CD8-positive, alpha-beta memory T cell (primary cell): Measurements from ENCODE around the gene CAVIN2. TPM values are rescaled to one million over a fixed set of nuclear protein-coding genes. Genes with fewer than 3 reads are reported as not detected.

Source experiments
- CTCF ChIA-PET: fragments of 350-600 bp; sonication (Branson Sonifier 250); formaldehyde crosslinking; loops from one replicate; lab custom pipeline; 2021; ENCODE audit warnings: antibody characterized with exemption; lab: Charles Lee
- POLR2A ChIA-PET: fragments of 350-600 bp; sonication (Branson Sonifier 250); formaldehyde crosslinking; loops from one replicate; lab custom pipeline; 2021; ENCODE audit warnings: antibody characterized with exemption; lab: Charles Lee
- DNase-seq, 5 donors: peaks; one replicate each; pipeline versions ENCODE4 v3.0.0 to v3.0.0-alpha.2; 2020 to 2022; ENCODE audit warnings: mixed read lengths in 1 of 5
- H3K27ac ChIP-seq: one replicate; pipeline ENCODE4 v1.7.0; 2013; ENCODE audit warnings: low read depth, mild to moderate bottlenecking, low read length, moderate library complexity
- H3K27me3 ChIP-seq: 2 replicates; pipeline ENCODE4 v1.7.0; 2013; ENCODE audit warnings: low read length, mild to moderate bottlenecking; ENCODE audit not compliant: insufficient read depth, poor library complexity, severe bottlenecking
- H3K36me3 ChIP-seq: 2 replicates; pipeline ENCODE4 v1.7.0; 2013; ENCODE audit warnings: mild to moderate bottlenecking, low read length, moderate library complexity; ENCODE audit not compliant: insufficient read depth
- H3K4me1 ChIP-seq: 2 replicates; pipeline ENCODE4 v1.7.0; 2013; ENCODE audit warnings: mild to moderate bottlenecking, low read length, moderate library complexity; ENCODE audit not compliant: insufficient read depth
- H3K4me3 ChIP-seq: 2 replicates; pipeline ENCODE4 v1.7.0; 2013; ENCODE audit warnings: mild to moderate bottlenecking, low read length
- H3K9me3 ChIP-seq: 2 replicates; pipeline ENCODE4 v1.7.0; 2013; ENCODE audit warnings: mild to moderate bottlenecking, low read length
- H3K27ac Mint-ChIP-seq, 8 donors: one replicate each; pipeline ENCODE4 v1.8.0; 2020 to 2021; ENCODE audit warnings: mixed read lengths in 8 of 8, mild to moderate bottlenecking in 6 of 8, inconsistent platforms in 3 of 8, moderate library complexity in 3 of 8
- H3K27me3 Mint-ChIP-seq, 2 donors: one replicate each; pipeline ENCODE4 v1.8.0; 2020 to 2021; ENCODE audit warnings: mixed read lengths in 2 of 2, mild to moderate bottlenecking in 1 of 2, moderate library complexity in 1 of 2
- H3K36me3 Mint-ChIP-seq, 3 donors: one replicate each; pipeline ENCODE4 v1.8.0; 2020 to 2021; ENCODE audit warnings: mixed read lengths in 3 of 3, inconsistent platforms in 1 of 3, mild to moderate bottlenecking in 1 of 3
- H3K4me1 Mint-ChIP-seq, 3 donors: one replicate each; pipeline ENCODE4 v1.8.0; 2020 to 2021; ENCODE audit warnings: mixed read lengths in 3 of 3, inconsistent platforms in 1 of 3, mild to moderate bottlenecking in 1 of 3
- H3K4me3 Mint-ChIP-seq, 7 donors: one replicate each; pipeline ENCODE4 v1.8.0; 2020 to 2021; ENCODE audit warnings: mixed read lengths in 7 of 7, mild to moderate bottlenecking in 6 of 7, moderate library complexity in 4 of 7, inconsistent platforms in 2 of 7
- H3K9me3 Mint-ChIP-seq, 5 donors: one replicate each; pipeline ENCODE4 v1.8.0; 2020 to 2022; ENCODE audit warnings: mixed read lengths in 5 of 5, mild to moderate bottlenecking in 3 of 5, moderate library complexity in 2 of 5, inconsistent platforms in 1 of 5
- polyA plus RNA-seq: library from polyadenylated mRNA; unstranded; fragments of 300-500 nt; fragmentation: Illumina TruSeq; gene quantifications from one replicate; pipeline ENCODE4 v1.2.3, GENCODE V29; 2021
- total RNA-seq, 2 experiments: library from RNA; stranded (reverse); gene quantifications; one replicate each; pipeline ENCODE4 v1.2.3, GENCODE V29; 2021

CAVIN2 gene
- total and polyA plus RNA-seq, 3 experiments from 2014 or later = not detected

- no peaks in the 10 kb centered on the region for H3K36me3 ChIP-seq
- no peak overlapping the region for H3K27ac ChIP-seq
- no peaks in the 10 kb centered on the region for H3K36me3 Mint-ChIP-seq
- peak in 2 of 5 donors; percentile 4 for DNase-seq
- POLR2A ChIA-PET = no interaction called here
- peaks cover 4 to 11% of the 10 kb centered on the region in 2 donors for H3K27me3 Mint-ChIP-seq
- H3K4me1 ChIP-seq = no peaks in the 10 kb centered on the region
- H3K9me3 ChIP-seq = no peaks in the 10 kb centered on the region
- no peak overlapping the region for H3K27ac Mint-ChIP-seq
- no peak overlapping the region for H3K4me3 ChIP-seq
- H3K4me1 Mint-ChIP-seq = no peaks in the 10 kb centered on the region
- H3K4me3 Mint-ChIP-seq = no peak overlapping the region
- no peaks in the 10 kb centered on the region for H3K9me3 Mint-ChIP-seq
- H3K27me3 ChIP-seq = no peaks in the 10 kb centered on the region
- CTCF ChIA-PET = interaction anchor here (1.2 to 1.4 kb wide), 2 partner anchors 9 to 351 kb away, joined by 6 to 7 read pairs; no protein-coding TSS in a partner anchor
Observed at GRCh38 chr2:191811807-191812602, 34.9 kb downstream of the CAVIN2 start.

GRCh38 chr2:191806396-191806795 is 40.5 kb downstream of the CAVIN2 start:
- Mint-ChIP-seq H3K36me3 (no peaks in the 10 kb centered on the region), H3K27me3 (peaks cover 8 to 28% of the 10 kb centered on the region in 2 donors), H3K27ac (no peak overlapping the region), H3K4me3 (no peak overlapping the region), H3K4me1 (no peaks in the 10 kb centered on the region), H3K9me3 (no peaks in the 10 kb centered on the region)
- ChIA-PET POLR2A (no interaction called here), CTCF (no interaction called here)
- Histone ChIP-seq H3K36me3 (no peaks in the 10 kb centered on the region), H3K27me3 (no peaks in the 10 kb centered on the region), H3K4me1 (no peaks in the 10 kb centered on the region), H3K4me3 (no peak overlapping the region), H3K9me3 (no peaks in the 10 kb centered on the region), H3K27ac (no peak overlapping the region)
- no peak for DNase-seq

GRCh38 chr2:191804766-191805165 is 42.1 kb downstream of the CAVIN2 start:
- no peak overlapping the region for H3K27ac ChIP-seq
- Mint-ChIP-seq H3K36me3 (no peaks in the 10 kb centered on the region), H3K9me3 (no peaks in the 10 kb centered on the region), H3K4me3 (no peak overlapping the region), H3K27me3 (peaks cover 10 to 33% of the 10 kb centered on the region in 2 donors), H3K27ac (no peak overlapping the region), H3K4me1 (no peaks in the 10 kb centered on the region)
- H3K9me3 ChIP-seq = no peaks in the 10 kb centered on the region
- no peak for DNase-seq
- H3K27me3 ChIP-seq = no peaks in the 10 kb centered on the region
- CTCF ChIA-PET = no interaction called here
- no peaks in the 10 kb centered on the region for H3K36me3 ChIP-seq
- H3K4me1 ChIP-seq = no peaks in the 10 kb centered on the region
- H3K4me3 ChIP-seq = no peak overlapping the region
- POLR2A ChIA-PET = no interaction called here

GRCh38 chr2:191803007-191803406 is 43.9 kb downstream of the CAVIN2 start:
- H3K9me3 Mint-ChIP-seq = no peaks in the 10 kb centered on the region
- no peak overlapping the region for H3K4me3 ChIP-seq
- ChIA-PET CTCF (interaction anchor here (1.5 to 2.2 kb wide), 2 partner anchors 9 to 19 kb away, joined by 3 to 6 read pairs; no protein-coding TSS in a partner anchor), POLR2A (no interaction called here)
- H3K4me3 Mint-ChIP-seq = no peak overlapping the region
- no peaks in the 10 kb centered on the region for H3K27me3 ChIP-seq
- no peak for DNase-seq
- no peaks in the 10 kb centered on the region for H3K36me3 ChIP-seq
- no peaks in the 10 kb centered on the region for H3K9me3 ChIP-seq
- H3K27ac ChIP-seq = no peak overlapping the region
- no peak overlapping the region for H3K27ac Mint-ChIP-seq
- no peaks in the 10 kb centered on the region for H3K4me1 ChIP-seq
- H3K27me3 Mint-ChIP-seq = peaks cover 10 to 35% of the 10 kb centered on the region in 2 donors
- H3K4me1 Mint-ChIP-seq = no peaks in the 10 kb centered on the region
- no peaks in the 10 kb centered on the region for H3K36me3 Mint-ChIP-seq

- no peaks in the 10 kb centered on the region for H3K9me3 Mint-ChIP-seq
- POLR2A ChIA-PET = no interaction called here
- H3K4me3 ChIP-seq = no peak overlapping the region
- H3K27me3 Mint-ChIP-seq = peaks cover 10 to 35% of the 10 kb centered on the region in 2 donors
- H3K36me3 Mint-ChIP-seq = no peaks in the 10 kb centered on the region
- CTCF ChIA-PET = interaction anchor here (1.5 to 2.2 kb wide), 2 partner anchors 10 to 18 kb away, joined by 3 to 6 read pairs; no protein-coding TSS in a partner anchor
- H3K4me1 ChIP-seq = no peaks in the 10 kb centered on the region
- H3K27ac Mint-ChIP-seq = no peak overlapping the region
- no peak overlapping the region for H3K4me3 Mint-ChIP-seq
- H3K9me3 ChIP-seq = no peaks in the 10 kb centered on the region
- DNase-seq = no peak
- H3K27me3 ChIP-seq = no peaks in the 10 kb centered on the region
- H3K4me1 Mint-ChIP-seq = no peaks in the 10 kb centered on the region
- no peaks in the 10 kb centered on the region for H3K36me3 ChIP-seq
- H3K27ac ChIP-seq = no peak overlapping the region
Observed at GRCh38 chr2:191802180-191802579, 44.7 kb downstream of the CAVIN2 start.

GRCh38 chr2:191800874-191801273 is 46.0 kb downstream of the CAVIN2 start:
- ChIA-PET CTCF (no interaction called here), POLR2A (no interaction called here)
- no peak overlapping the region for H3K27ac Mint-ChIP-seq
- no peaks in the 10 kb centered on the region for H3K36me3 Mint-ChIP-seq
- H3K9me3 ChIP-seq = no peaks in the 10 kb centered on the region
- H3K27me3 ChIP-seq = no peaks in the 10 kb centered on the region
- H3K9me3 Mint-ChIP-seq = no peaks in the 10 kb centered on the region
- H3K4me1 ChIP-seq = no peaks in the 10 kb centered on the region
- H3K4me3 Mint-ChIP-seq = no peak overlapping the region
- H3K36me3 ChIP-seq = no peaks in the 10 kb centered on the region
- no peak overlapping the region for H3K27ac ChIP-seq
- DNase-seq = no peak
- no peak overlapping the region for H3K4me3 ChIP-seq
- no peaks in the 10 kb centered on the region for H3K4me1 Mint-ChIP-seq
- peaks cover 9 to 28% of the 10 kb centered on the region in 2 donors for H3K27me3 Mint-ChIP-seq

- no peak for DNase-seq
- H3K36me3 Mint-ChIP-seq = no peaks in the 10 kb centered on the region
- no peaks in the 10 kb centered on the region for H3K4me1 Mint-ChIP-seq
- no peak overlapping the region for H3K27ac Mint-ChIP-seq
- no peak overlapping the region for H3K4me3 ChIP-seq
- no peaks in the 10 kb centered on the region for H3K9me3 Mint-ChIP-seq
- no peaks in the 10 kb centered on the region for H3K9me3 ChIP-seq
- ChIA-PET CTCF (no interaction called here), POLR2A (no interaction called here)
- no peak overlapping the region for H3K27ac ChIP-seq
- H3K27me3 ChIP-seq = no peaks in the 10 kb centered on the region
- H3K4me1 ChIP-seq = no peaks in the 10 kb centered on the region
- no peaks in the 10 kb centered on the region for H3K36me3 ChIP-seq
- no peak overlapping the region for H3K4me3 Mint-ChIP-seq
- H3K27me3 Mint-ChIP-seq = peaks cover 6 to 22% of the 10 kb centered on the region in 2 donors
Observed at GRCh38 chr2:191799526-191799925, 47.4 kb downstream of the CAVIN2 start.

GRCh38 chr2:191797942-191798876 is 48.7 kb downstream of the CAVIN2 start:
- H3K4me1 Mint-ChIP-seq = no peaks in the 10 kb centered on the region
- DNase-seq = no peak
- Histone ChIP-seq H3K4me1 (no peaks in the 10 kb centered on the region), H3K36me3 (no peaks in the 10 kb centered on the region), H3K4me3 (no peak overlapping the region), H3K27me3 (no peaks in the 10 kb centered on the region), H3K9me3 (no peaks in the 10 kb centered on the region), H3K27ac (no peak overlapping the region)
- H3K4me3 Mint-ChIP-seq = no peak overlapping the region
- ChIA-PET CTCF (no interaction called here), POLR2A (no interaction called here)
- no peaks in the 10 kb centered on the region for H3K36me3 Mint-ChIP-seq
- H3K27me3 Mint-ChIP-seq = peaks cover 13 to 35% of the 10 kb centered on the region in 2 donors
- H3K9me3 Mint-ChIP-seq = no peaks in the 10 kb centered on the region
- no peak overlapping the region for H3K27ac Mint-ChIP-seq
